HG03575 (cell line): Measurements from ENCODE around the gene RNF214.
"Not testable (repeated sequence)": the region's sequence is repeated elsewhere in the genome, so short reads cannot be mapped to it uniquely, and the experiment has no call there.

ENCODE experiments used
- ATAC-seq: cut with Tn5 transposase; IDR thresholded peaks from one replicate; pipeline ENCODE4 v1.9.1; 2021; ENCODE audit not compliant: unreplicated experiment, insufficient number of reproducible peaks, low FRiP score; ENCODE audit errors: extremely low read depth

RNF214 gene

GRCh38 chr11:117226388-117227385, 5.8 kb upstream of the RNF214 start:
- ATAC-seq, result no peak

GRCh38 chr11:117228091-117228490, 4.4 kb upstream of the RNF214 start:
- ATAC-seq, result no peak

- no peak for ATAC-seq
Measured at GRCh38 chr11:117229411-117229810, 3.1 kb upstream of the RNF214 start.

- ATAC-seq, result no peak
Measured at GRCh38 chr11:117229931-117230285, 2.6 kb upstream of the RNF214 start.

GRCh38 chr11:117230286-117230961, 2.0 kb upstream of the RNF214 start:
- no peak for ATAC-seq

- no peak for ATAC-seq
Measured at GRCh38 chr11:117230999-117231841, 1.3 kb upstream of the RNF214 start.

GRCh38 chr11:117231842-117232091, 704 bp upstream of the RNF214 start, which contains the start of gene PCSK7:
Gene PCSK7 (minus strand): TSS chr11:117232073. CDS start chr11:117229844, 2,229 bp downstream.
- ATAC-seq, result no peak

- ATAC-seq, result no peak
Measured at GRCh38 chr11:117232911-117233409, 489 bp downstream of the RNF214 start.

- ATAC-seq, result no peak
Measured at GRCh38 chr11:117238221-117238620, 5.8 kb downstream of the RNF214 start.

- ATAC-seq, result no peak
Measured at GRCh38 chr11:117239295-117239694, 6.8 kb downstream of the RNF214 start.

- ATAC-seq, result no peak
Measured at GRCh38 chr11:117248341-117248740, 15.9 kb downstream of the RNF214 start.

GRCh38 chr11:117249571-117249970, 17.1 kb downstream of the RNF214 start:
- no peak for ATAC-seq

- no peak for ATAC-seq
Measured at GRCh38 chr11:117251506-117251905, 19.0 kb downstream of the RNF214 start.

- ATAC-seq, result no peak
Measured at GRCh38 chr11:117255966-117256365, 23.5 kb downstream of the RNF214 start.

GRCh38 chr11:117256573-117256972, 24.1 kb downstream of the RNF214 start:
- no peak for ATAC-seq

- ATAC-seq, result no peak
Measured at GRCh38 chr11:117258576-117258975, 26.1 kb downstream of the RNF214 start.

- no peak for ATAC-seq
Measured at GRCh38 chr11:117259417-117259816, 26.9 kb downstream of the RNF214 start.

- not testable (repeated sequence) for ATAC-seq
Measured at GRCh38 chr11:117264624-117265323, 32.3 kb downstream of the RNF214 start.

- ATAC-seq, result no peak
Measured at GRCh38 chr11:117265745-117266144, 33.3 kb downstream of the RNF214 start.
